SH-SY5Y (cell line): ENCODE measurements around the gene CDKN3.

Source experiments
- GATA2 ChIP-seq: IDR thresholded peaks from 2 replicates; pipeline ENCODE4 v1.6.1; 2011; ENCODE audit warnings: mild to moderate bottlenecking, low read depth, low read length
- GATA3 ChIP-seq: IDR thresholded peaks from 2 replicates; pipeline ENCODE4 v1.6.1; 2011; ENCODE audit warnings: low read depth, mild to moderate bottlenecking, low read length, moderate library complexity

Gene CDKN3

DNA sequence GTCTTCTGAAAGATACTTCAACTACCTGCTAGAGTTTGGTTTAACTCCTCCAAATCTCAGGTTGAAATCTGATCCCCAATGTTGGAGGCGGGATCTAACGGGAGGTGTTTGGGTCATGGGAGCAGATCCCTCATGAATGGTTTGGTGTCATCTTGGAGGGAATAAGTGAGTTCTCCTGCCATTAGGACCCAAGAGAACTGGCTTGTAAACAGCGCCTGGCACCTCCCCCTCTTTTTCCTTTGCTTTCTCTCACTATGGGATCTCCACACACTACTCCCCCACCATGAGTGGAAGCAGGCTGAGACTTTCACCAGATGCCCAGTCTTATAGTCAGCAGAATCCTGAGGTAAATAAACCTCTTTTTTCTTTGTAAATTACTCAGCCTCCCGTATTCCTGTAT, 41.9 kb downstream of the CDKN3 start:
- no peak for TF ChIP-seq GATA2
- no peak for TF ChIP-seq GATA3

DNA sequence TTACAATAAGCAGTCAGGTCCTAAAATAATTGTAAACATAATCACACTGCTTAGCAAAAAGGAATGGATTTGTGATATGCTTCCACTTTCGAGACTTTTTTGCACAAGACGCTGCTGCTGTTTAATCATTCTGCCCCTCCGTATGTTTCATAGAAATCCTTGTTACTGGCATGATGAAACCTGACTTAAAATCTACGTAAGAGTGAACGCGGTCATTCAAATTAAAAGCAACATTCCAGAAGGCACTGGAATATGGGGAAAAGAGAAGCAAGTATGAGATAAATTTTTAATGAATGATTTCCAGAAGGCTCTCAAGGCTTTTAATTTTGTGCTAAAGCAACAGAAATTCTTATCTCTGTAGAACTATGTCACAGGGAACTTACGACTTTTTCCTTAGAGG, 43.2 kb downstream of the CDKN3 start:
- no peak for TF ChIP-seq GATA2
- TF ChIP-seq GATA3: no peak

- TF ChIP-seq GATA2: no peak
- TF ChIP-seq GATA3: no peak
Observed at GRCh38 chr14:54440476-54440872, 43.7 kb downstream of the CDKN3 start.

DNA sequence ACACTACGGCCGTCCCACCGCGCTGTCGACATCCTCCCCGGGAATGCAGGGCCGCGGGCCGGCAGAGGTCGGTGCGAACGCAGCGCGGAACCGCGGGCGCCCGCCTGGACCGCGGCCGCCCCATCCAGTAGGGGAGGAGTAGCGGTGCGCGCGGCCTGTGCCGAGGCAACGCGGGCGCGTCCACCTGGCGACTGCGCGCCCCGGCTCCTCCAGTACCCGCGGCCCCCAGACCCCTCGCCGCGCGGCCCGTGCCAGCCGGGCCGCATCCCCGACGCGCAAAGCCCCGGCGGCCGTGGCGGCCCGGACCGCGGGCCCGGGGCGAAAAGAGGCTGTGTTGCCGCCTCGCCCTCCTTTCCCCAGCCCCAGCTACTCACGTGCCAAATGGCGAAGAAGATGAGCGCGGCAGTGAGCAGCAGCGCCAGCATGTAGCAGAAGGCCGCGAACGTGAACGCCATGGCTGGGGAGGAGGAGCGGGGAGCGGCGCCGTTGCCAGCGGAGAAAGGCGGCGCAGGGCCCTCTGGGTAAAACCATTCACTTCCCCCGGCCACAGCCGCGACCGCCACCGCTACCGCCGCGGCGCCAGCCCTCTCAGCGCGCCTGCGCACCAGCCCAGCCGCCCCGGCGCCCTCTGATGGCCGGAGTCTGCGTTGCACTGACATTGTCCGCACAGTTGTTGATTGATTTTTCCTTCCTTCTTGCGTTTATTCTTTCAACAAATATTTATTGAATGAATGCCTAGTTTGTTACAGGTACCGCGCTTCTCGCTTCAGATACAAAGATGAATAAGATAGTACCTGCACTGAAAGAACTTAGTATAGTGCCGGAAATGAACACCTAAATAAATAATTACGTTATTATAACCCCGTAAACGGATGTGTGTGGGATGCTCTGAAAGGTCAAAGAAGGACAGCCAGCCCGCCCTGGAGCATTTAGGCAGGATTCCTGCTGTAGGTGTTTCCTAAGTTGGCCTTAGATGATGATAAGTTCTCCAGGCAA, 44.4 kb downstream of the CDKN3 start, which contains the start of gene CNIH1:
CNIH1 (minus strand) TSS at position 502 of the 996 bp plus-strand sequence; CDS start at position 455, 47 bp downstream.
- no peak for TF ChIP-seq GATA3
- 0 out of 2 replicates have a peak, but pooled peaks have one; percentile 7 for TF ChIP-seq GATA2

- TF ChIP-seq GATA3 (no peak), GATA2 (no peak)
Observed at GRCh38 chr14:54443981-54444380, 47.2 kb downstream of the CDKN3 start.

DNA sequence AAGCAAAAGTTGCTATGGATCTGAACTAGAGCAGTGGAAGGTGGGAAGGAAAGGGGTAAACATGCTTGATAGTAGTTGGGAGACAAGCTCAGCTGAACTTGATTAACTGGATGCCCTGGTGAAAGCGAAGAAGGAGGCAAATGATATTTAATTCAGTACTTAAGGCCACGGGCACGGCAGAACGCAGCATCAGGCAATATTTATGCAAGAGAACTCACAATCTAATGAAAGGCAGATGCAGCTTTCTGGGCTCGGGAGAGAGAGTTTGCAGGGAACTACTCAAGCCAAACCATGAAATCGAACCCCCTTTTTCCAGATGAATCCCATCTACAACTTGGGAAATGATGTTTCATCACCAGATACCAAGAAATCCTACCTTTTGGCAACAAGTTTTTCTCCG, 47.9 kb downstream of the CDKN3 start:
- TF ChIP-seq GATA2: no peak
- TF ChIP-seq GATA3: no peak

- no peak for TF ChIP-seq GATA3
- no peak for TF ChIP-seq GATA2
Observed at GRCh38 chr14:54446161-54446693, 49.4 kb downstream of the CDKN3 start.

- no peak for TF ChIP-seq GATA3
- no peak for TF ChIP-seq GATA2
Observed at GRCh38 chr14:54447231-54447692, 50.5 kb downstream of the CDKN3 start.

DNA sequence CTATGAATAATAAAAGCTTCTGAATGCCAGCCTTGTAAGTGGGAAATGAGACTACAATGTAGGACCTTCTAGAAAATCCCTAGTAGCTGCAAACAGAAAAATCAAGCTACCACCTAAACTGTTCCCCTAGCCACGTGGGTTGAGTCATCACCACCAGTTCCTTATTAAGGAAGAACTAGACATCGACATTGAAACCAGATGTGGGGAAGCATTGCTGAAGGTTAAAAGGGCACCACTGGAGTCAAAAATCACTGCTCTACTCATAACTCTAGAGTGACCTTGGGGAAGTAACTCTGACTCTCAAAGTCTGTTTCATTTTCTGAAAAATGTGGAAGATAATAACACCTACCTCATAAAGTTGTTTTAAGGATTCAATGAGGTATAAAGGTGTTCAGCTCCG, 53.7 kb downstream of the CDKN3 start:
- TF ChIP-seq GATA2: no peak
- TF ChIP-seq GATA3: no peak

- TF ChIP-seq GATA2 (no peak), GATA3 (no peak)
Observed at GRCh38 chr14:54451121-54451601, 54.4 kb downstream of the CDKN3 start.

- TF ChIP-seq GATA3 (no peak), GATA2 (no peak)
Observed at GRCh38 chr14:54451961-54452360, 55.2 kb downstream of the CDKN3 start.

DNA sequence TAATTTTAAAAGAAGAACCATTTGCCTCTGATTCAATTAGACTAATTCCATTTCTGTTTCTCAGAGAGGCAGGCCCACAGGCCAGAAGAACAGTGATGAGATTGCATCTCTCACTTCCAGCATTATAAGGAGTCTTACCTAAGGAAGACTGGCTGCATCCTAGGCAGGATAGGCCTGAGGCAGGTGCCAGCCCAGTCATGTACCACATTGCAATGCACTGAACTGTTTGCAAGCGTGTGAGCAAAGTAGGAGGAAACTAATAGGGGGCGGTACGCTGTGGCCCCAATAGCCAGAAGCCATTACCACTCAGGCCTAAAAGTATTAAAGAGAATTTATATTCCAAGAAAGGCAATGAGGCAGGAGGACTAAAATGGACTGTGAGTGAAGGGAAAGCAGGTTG, 56.4 kb downstream of the CDKN3 start:
- TF ChIP-seq GATA3 (no peak), GATA2 (no peak)

- TF ChIP-seq GATA3: no peak
- TF ChIP-seq GATA2: no peak
Observed at GRCh38 chr14:54455363-54455762, 58.6 kb downstream of the CDKN3 start.

GRCh38 chr14:54457609-54457996, 60.8 kb downstream of the CDKN3 start:
- TF ChIP-seq GATA2 (no peak), GATA3 (no peak)
